HUES64 (cell line): ENCODE results near the gene CHI3L1.

Experiments
- H3K27ac ChIP-seq: 2 replicates; pipeline ENCODE4 v1.7.0; 2013; ENCODE audit warnings: low read depth, low read length, inconsistent platforms
- H3K27me3 ChIP-seq: 2 replicates; pipeline ENCODE4 v1.6.1; 2013; ENCODE audit warnings: mild to moderate bottlenecking, low read length; ENCODE audit not compliant: insufficient read depth
- H3K36me3 ChIP-seq: 2 replicates; pipeline ENCODE4 v1.6.1; 2013; ENCODE audit warnings: mild to moderate bottlenecking, low read length; ENCODE audit not compliant: insufficient read depth
- H3K4me1 ChIP-seq: 2 replicates; pipeline ENCODE4 v1.6.1; 2013; ENCODE audit warnings: mild to moderate bottlenecking, low read length, moderate library complexity; ENCODE audit not compliant: insufficient read depth
- H3K4me3 ChIP-seq: 2 replicates; pipeline ENCODE4 v1.5.1; 2013; ENCODE audit warnings: mild to moderate bottlenecking, low read length, moderate library complexity
- H3K9ac ChIP-seq: 2 replicates; pipeline ENCODE4 v1.6.1; 2013; ENCODE audit warnings: mild to moderate bottlenecking, low read depth, low read length
- H3K9me3 ChIP-seq: 2 replicates; pipeline ENCODE4 v1.6.1; 2013; ENCODE audit warnings: low read depth, low read length; ENCODE audit not compliant: insufficient read depth
- WGBS: fragments of 150-250, 120-280 bp; methylation state at CpG from one replicate; pipeline ENCODE4 v1.1.7; 2013; ENCODE audit warnings: missing lambda C conversion rate; 5-methylcytosine and 5-hydroxymethylcytosine counted together

CHI3L1 gene

DNA sequence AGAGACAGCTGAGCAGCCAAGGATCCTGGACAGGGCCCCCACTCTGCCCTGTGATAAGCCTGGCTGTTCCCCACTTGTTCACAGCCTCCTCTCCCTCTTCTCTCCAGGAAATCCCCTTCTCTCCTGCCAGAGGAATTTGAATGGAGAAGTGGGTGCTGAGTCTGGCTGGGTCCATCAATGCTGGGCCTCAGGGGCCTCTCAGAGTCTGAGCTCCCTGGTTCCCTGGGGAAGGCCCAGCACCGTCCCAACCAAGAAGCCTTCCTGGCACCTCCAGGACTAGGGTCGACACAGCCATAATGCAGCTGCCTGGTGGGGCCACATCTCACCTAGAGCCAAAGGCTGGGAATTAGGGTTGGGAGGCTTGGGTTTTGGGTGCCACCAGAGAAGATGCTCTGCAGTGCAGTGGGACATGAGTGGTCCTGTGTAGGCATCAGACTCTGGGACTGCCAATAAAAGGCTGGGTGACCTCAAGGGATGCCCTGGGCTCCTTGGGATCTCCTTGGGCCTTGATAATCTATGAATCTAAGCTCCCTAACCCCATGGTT, 13.4 kb downstream of the CHI3L1 start:
- no peaks in the 10 kb centered on the region for H3K27me3 ChIP-seq
- no peak overlapping the region for H3K4me3 ChIP-seq
- no peaks in the 10 kb centered on the region for H3K9me3 ChIP-seq
- H3K36me3 ChIP-seq = no peaks in the 10 kb centered on the region
- no peak overlapping the region for H3K9ac ChIP-seq
- H3K27ac ChIP-seq = no peak overlapping the region
- WGBS = 88% methylated on average over 2 of the region's 2 CpGs
- H3K4me1 ChIP-seq = peaks cover 12% of the 10 kb centered on the region; the same call in 1 of the 2 replicates

DNA sequence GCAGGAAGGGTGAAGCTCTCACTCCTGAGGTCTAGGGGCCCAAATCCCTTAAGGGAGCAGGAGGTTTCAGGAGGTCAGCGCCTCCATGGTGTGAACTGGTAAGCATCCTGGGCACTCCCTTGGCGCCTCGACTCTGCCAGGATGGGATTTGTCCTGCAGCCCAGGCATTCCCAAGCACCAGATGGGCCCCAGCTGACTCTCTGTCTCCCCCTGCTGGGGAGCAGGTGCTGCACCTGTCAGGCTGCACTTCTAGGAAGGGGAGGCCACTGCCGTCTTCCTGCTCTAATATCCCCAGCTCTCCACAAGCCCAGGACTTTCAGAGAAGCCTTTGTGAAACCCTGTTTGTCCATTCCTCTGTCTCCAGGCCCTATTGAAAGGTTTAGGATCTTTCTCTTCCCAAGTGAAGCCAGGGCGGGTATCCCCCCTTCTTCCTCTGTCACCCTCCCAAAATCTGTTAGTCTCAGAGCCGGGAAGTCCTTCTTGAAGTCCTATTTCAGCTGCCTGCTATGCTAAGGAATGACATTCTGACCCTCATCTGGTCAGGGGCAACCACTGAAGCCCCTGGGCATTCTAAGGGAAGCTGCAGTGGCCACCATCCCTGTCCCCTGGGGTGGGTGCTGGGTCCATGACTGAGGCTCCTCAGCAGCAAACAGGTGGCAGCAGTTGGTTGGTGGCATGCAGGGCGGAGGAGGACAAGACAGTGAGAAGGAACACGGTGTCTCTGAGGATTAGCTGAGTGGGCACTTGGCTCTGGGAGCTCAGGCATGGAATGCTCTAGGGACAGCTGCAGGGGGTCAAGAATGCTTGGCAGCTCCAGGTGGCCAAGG, 14.1 kb downstream of the CHI3L1 start:
- no peaks in the 10 kb centered on the region for H3K9me3 ChIP-seq
- no peaks in the 10 kb centered on the region for H3K27me3 ChIP-seq
- no peak overlapping the region for H3K27ac ChIP-seq
- H3K4me1 ChIP-seq = peaks cover 5% of the 10 kb centered on the region; the same call in 1 of the 2 replicates
- WGBS = 72% methylated on average over 8 of the region's 8 CpGs
- no peak overlapping the region for H3K4me3 ChIP-seq
- H3K36me3 ChIP-seq = no peaks in the 10 kb centered on the region
- H3K9ac ChIP-seq = no peak overlapping the region

DNA sequence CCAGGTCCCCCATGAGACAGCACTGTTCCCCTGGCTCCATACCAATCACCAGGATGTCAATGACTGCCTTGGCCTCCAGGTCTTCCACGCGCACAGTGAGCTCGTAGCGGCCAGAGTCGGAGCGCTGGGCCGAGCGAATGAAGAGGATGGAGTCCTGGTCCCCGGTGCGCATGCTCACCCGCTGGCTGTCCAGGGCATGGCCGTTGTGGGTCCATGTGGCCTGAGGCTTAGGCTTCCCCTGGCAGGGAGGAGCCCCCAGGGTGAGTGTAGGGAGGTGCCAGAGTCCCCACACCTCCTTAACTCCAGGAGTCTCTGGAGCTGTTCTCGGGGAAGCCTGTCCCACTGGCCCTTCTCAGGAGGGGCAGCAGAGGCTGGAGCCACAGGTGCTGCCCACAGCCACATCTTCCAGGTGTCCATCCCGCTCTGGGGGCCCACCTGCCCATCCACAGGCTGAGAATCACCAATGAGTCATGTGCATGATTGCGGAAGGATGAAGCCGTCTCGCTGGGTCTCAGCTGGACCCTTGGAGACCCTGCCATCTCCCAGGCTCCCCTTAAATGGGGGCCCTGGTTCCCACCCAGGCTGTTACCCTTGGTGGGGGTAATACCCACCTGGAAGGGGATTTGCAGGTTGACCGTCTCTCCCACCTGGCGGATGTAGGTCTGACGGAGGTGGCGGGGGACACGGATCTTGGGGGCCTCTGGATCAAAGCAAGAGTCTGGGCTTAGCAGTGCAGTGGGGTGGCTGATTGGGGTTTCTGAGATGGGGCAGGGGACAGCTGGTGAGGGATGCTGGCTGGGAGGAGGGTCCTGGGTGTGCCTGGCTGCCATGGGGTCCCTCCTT, 14.9 kb downstream of the CHI3L1 start:
- Histone ChIP-seq H3K27ac (no peak overlapping the region), H3K4me3 (no peak overlapping the region), H3K27me3 (no peaks in the 10 kb centered on the region), H3K9me3 (no peaks in the 10 kb centered on the region), H3K9ac (no peak overlapping the region), H3K4me1 (0 out of 2 replicates have a peak, but pooled peaks cover 3% of the 10 kb centered on the region), H3K36me3 (no peaks in the 10 kb centered on the region)
- 95% methylated on average over 22 of the region's 22 CpGs for WGBS

DNA sequence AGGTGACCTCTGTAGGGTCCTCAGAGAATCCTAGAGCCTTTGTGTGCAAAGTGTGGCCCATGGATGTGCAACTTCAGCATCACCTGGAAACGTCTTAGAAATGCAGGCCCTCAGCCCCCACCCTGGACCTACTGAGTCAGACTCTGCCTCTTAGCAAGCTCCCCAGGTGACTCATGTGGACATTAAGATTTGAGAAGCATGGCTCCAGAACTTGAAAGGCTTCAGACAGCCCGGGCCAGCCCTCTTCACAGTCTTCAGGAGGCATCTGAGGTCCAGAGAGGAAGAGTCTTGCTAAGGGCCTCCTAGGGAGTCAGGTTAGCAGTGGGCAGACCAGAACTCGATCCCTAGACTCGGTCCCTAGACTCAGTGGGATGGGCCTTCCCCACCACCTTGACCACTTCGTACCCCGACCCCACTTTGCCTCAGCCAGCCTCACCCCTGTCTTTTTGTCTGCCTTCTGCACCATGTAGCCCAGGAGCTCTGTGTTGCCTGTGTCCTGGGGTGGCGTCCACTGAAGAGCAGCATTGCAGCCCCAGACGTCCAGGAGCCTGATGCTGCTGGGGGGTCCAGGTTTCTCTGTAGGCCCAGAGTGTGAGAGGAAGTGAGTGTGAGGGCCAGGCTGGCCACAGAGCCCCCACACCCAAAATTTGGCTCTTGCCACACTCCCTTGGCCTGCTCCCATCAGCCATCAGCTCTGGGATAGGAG, 15.7 kb downstream of the CHI3L1 start:
- WGBS = 90% methylated on average over 8 of the region's 8 CpGs
- no peaks in the 10 kb centered on the region for H3K27me3 ChIP-seq
- H3K36me3 ChIP-seq = no peaks in the 10 kb centered on the region
- H3K27ac ChIP-seq = no peak overlapping the region
- no peaks in the 10 kb centered on the region for H3K9me3 ChIP-seq
- 0 out of 2 replicates have a peak, but pooled peaks cover 3% of the 10 kb centered on the region for H3K4me1 ChIP-seq
- H3K4me3 ChIP-seq = no peak overlapping the region
- H3K9ac ChIP-seq = no peak overlapping the region

DNA sequence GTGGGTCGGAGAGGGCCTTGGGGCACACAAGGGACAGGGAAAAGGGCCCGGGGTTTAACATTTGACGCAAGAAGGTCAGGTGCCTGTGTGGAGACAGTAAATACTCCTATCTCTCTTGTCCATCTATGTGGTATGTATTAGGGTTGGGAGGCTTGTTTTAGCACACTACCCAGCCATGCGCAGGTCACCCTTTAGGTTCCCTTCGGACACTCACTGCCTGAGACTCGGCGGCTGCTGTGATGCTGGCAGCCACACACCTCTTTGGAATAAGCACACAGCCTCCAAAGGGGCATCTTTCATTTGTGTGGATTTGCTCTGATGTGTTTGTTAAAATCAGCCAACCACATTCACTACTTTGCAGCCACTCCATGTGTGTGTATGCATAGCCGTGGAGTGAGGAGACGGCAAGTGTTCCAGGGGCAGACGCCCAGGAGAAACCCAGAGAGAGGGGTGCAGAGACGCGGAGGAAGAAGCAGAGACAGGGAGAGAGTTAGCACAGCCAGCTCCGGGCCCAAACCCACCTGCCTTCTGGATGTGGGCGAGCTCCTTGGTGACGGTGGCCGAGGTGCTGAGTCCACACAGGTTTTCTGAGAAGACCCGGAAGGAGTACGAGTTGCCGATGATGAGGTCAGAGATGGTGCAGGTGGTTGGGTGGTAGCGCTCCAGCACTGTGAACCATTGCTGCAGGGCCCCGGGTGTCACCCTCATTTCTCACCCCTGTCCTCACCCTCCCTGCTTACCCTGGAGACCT, 16.6 kb downstream of the CHI3L1 start:
- H3K27ac ChIP-seq = no peak overlapping the region
- no peaks in the 10 kb centered on the region for H3K27me3 ChIP-seq
- no peaks in the 10 kb centered on the region for H3K36me3 ChIP-seq
- WGBS = 94% methylated on average over 20 of the region's 21 CpGs
- H3K4me1 ChIP-seq = 0 out of 2 replicates have a peak, but pooled peaks cover 3% of the 10 kb centered on the region
- H3K9ac ChIP-seq = no peak overlapping the region
- no peaks in the 10 kb centered on the region for H3K9me3 ChIP-seq
- H3K4me3 ChIP-seq = no peak overlapping the region

DNA sequence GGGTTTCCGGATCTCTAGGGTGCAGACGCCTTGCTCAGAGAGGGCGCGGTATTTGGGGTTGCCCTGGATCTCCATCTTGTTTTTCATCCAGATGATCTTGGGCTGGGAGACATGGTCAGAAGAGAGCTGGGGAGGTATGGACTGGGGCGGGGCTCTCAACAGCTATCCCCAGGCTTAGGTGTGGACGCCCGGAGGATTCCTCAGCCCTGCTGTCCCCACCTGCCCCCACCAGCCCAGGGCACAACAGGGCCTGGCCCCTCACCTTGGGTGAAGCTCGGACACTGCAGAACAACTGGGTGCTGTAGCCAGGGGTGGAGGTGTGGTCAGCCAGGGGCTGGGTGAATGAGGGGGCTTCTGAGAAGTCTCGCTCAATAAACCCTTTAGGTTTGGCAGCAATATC, 17.5 kb downstream of the CHI3L1 start:
- H3K27me3 ChIP-seq = no peaks in the 10 kb centered on the region
- H3K4me3 ChIP-seq = no peak overlapping the region
- no peaks in the 10 kb centered on the region for H3K9me3 ChIP-seq
- 92% methylated on average over 9 of the region's 9 CpGs for WGBS
- no peak overlapping the region for H3K9ac ChIP-seq
- no peak overlapping the region for H3K27ac ChIP-seq
- 0 out of 2 replicates have a peak, but pooled peaks cover 3% of the 10 kb centered on the region for H3K4me1 ChIP-seq
- no peaks in the 10 kb centered on the region for H3K36me3 ChIP-seq

DNA sequence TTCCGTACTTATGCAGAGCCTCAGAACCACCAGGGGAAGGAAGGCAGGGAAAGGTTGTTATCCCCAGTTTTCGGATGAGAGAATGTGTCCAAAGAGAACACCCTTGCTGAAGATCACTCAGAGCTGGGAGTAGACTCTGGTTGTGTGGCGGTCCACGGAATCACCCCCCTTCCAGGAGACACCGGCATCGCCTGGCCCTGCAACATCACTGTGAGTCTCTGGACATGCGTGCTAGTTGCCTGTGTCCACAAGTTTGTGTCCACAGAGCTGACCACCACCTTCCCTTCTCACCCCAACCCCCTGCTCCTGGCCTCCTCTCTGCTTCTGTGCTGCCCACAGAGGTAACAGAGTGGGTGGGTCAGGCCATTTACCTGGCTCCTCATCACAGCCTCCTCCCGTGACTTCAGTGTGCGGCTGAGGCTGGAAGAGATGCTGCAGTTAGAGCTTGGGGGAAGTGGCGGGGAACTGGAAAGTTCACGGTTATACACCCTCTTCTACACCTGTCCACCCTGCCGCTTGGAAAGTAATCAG, 18.2 kb downstream of the CHI3L1 start:
- H3K4me1 ChIP-seq = 0 out of 2 replicates have a peak, but pooled peaks cover under 1% of the 10 kb centered on the region
- H3K27ac ChIP-seq = no peak overlapping the region
- H3K4me3 ChIP-seq = no peak overlapping the region
- WGBS = 95% methylated on average over 12 of the region's 12 CpGs
- no peaks in the 10 kb centered on the region for H3K27me3 ChIP-seq
- H3K9me3 ChIP-seq = no peaks in the 10 kb centered on the region
- no peaks in the 10 kb centered on the region for H3K36me3 ChIP-seq
- H3K9ac ChIP-seq = no peak overlapping the region

DNA sequence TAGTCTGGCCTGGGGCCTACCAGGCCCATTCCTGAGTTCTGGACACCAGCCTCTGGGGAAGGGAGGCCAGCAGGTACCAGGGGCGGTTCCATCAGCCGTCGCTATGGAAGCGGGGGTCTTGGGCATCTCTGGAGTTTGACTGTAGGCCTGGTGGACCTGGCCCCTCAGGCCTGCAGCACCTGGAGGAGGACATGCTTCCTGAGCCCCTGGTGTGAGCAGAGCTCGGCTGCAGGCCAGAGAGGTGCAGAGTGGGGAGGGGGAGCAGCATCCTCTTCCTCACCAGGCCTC, 18.6 kb downstream of the CHI3L1 start:
- 95% methylated on average over 4 of the region's 5 CpGs for WGBS
- H3K36me3 ChIP-seq = no peaks in the 10 kb centered on the region
- no peaks in the 10 kb centered on the region for H3K4me1 ChIP-seq
- H3K27ac ChIP-seq = no peak overlapping the region
- no peak overlapping the region for H3K9ac ChIP-seq
- H3K27me3 ChIP-seq = no peaks in the 10 kb centered on the region; the same call in 1 of the 2 replicates
- H3K4me3 ChIP-seq = no peak overlapping the region
- no peaks in the 10 kb centered on the region for H3K9me3 ChIP-seq

DNA sequence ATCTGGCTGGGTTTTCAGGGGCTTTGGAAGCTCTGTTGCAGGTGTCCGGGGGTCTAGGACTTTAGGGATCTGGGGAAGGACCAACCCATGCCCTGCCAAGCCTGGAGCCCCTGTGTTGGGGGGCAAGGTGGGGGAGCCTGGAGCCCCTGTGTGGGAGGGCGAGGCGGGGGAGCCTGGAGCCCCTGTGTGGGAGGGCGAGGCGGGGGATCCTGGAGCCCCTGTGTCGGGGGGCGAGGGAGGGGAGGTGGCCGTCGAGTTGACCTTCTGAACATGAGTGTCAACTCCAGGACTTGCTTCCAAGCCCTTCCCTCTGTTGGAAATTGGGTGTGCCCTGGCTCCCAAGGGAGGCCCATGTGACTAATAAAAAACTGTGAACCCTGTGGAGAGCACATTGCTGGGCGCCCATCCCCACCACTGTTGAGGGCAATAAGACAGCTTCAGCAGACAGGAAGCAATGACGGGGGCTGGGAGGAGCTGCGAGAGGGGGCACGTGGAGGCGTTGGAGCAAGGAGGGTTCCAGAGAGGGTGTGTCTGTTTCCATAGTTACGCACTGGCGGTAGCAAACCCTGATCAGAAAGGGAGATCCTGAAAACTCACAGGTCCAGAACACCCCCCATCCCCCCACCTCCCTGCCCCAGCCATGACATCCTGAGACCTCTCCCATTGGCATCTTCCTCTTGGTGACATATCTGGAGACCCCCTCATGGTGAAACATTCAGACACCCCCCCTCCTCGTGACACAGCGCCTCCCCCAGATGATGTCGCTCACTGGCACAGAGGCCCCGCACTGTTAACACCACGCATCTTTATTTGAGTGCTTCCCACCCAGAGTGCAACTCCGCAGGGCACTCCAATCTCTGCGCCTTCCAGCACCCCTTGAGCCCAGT, 19.2 kb downstream of the CHI3L1 start:
- Histone ChIP-seq H3K36me3 (no peaks in the 10 kb centered on the region), H3K27ac (no peak overlapping the region), H3K4me3 (no peak overlapping the region), H3K27me3 (no peaks in the 10 kb centered on the region; the same call in 1 of the 2 replicates), H3K4me1 (no peaks in the 10 kb centered on the region), H3K9ac (no peak overlapping the region), H3K9me3 (no peaks in the 10 kb centered on the region)
- 89% methylated on average over 23 of the region's 23 CpGs for WGBS
